ENCODE data around the gene ATP6V1B1.
"Not testable (repeated sequence)": the region's sequence is repeated elsewhere in the genome, so short reads cannot be mapped to it uniquely, and the experiment has no call there.

The ATP6V1B1 gene

GRCh38 chr2:70994009-70994698, 58.5 kb downstream of the ATP6V1B1 start:
- H3K9me3 ChIP-seq: no peaks in the 10 kb centered on the region
- peak overlapping the region; percentile 78 for H3K27ac ChIP-seq
- TF ChIP-seq CTCF (IDR thresholded peaks at IDR 0.05): no peak
- peaks cover 28% of the 10 kb centered on the region for H3K36me3 ChIP-seq
- peak overlapping the region; percentile 76 to 92 for H3K4me3 ChIP-seq (ENCODE audit: low read depth in 1 of 2, low read length in 1 of 2)
- peaks cover 36% of the 10 kb centered on the region in 2 experiments for H3K4me1 ChIP-seq (ENCODE audit: control insufficient read depth in 1 of 2, insufficient read depth in 1 of 2, low read depth in 1 of 2, low read length in 1 of 2)
- H3K27me3 ChIP-seq: no peaks in the 10 kb centered on the region

- peak; percentile 83 for TF ChIP-seq CTCF (IDR thresholded peaks at IDR 0.05)
- no peaks in the 10 kb centered on the region for H3K9me3 ChIP-seq
- H3K36me3 ChIP-seq: peaks cover 21% of the 10 kb centered on the region
- peak within 1 kb of the TSS; percentile 76 to 92 for H3K4me3 ChIP-seq (ENCODE audit: low read depth in 1 of 2, low read length in 1 of 2)
- H3K4me1 ChIP-seq (ENCODE audit: control insufficient read depth in 1 of 2, insufficient read depth in 1 of 2, low read depth in 1 of 2, low read length in 1 of 2): peaks cover 43% of the 10 kb centered on the region in 2 experiments
- no peaks in the 10 kb centered on the region for H3K27me3 ChIP-seq
- H3K27ac ChIP-seq: peak within 1 kb of the TSS; percentile 78
Measured at GRCh38 chr2:70994699-70995425, 59.2 kb downstream of the ATP6V1B1 start, which contains the start of gene TEX261. Gene TEX261, minus strand, starts transcription at chr2:70994873. Its CDS starts 116 bp downstream, at chr2:70994757.

GRCh38 chr2:70995426-70995729, 59.7 kb downstream of the ATP6V1B1 start:
- peak overlapping the region; percentile 78 for H3K27ac ChIP-seq
- no peak for TF ChIP-seq CTCF (IDR thresholded peaks at IDR 0.05)
- peak overlapping the region; percentile 76 to 92 for H3K4me3 ChIP-seq (ENCODE audit: low read depth in 1 of 2, low read length in 1 of 2)
- H3K36me3 ChIP-seq: peaks cover 15% of the 10 kb centered on the region
- H3K27me3 ChIP-seq: no peaks in the 10 kb centered on the region
- peaks cover 45 to 47% of the 10 kb centered on the region in 2 experiments for H3K4me1 ChIP-seq (ENCODE audit: control insufficient read depth in 1 of 2, insufficient read depth in 1 of 2, low read depth in 1 of 2, low read length in 1 of 2)
- H3K9me3 ChIP-seq: no peaks in the 10 kb centered on the region

- not testable (repeated sequence) for H3K9me3 ChIP-seq; H3K4me3 ChIP-seq (ENCODE audit: low read depth in 1 of 2, low read length in 1 of 2); H3K27me3 ChIP-seq; H3K36me3 ChIP-seq
- Histone ChIP-seq H3K27ac (peak overlapping the region; percentile 55), H3K4me1 (ENCODE audit: control insufficient read depth in 1 of 2, insufficient read depth in 1 of 2, low read depth in 1 of 2, low read length in 1 of 2) (peaks cover 44% of the 10 kb centered on the region in 2 experiments)
Measured at GRCh38 chr2:70998885-70999284, 63.2 kb downstream of the ATP6V1B1 start.

GRCh38 chr2:70999362-70999761, 63.7 kb downstream of the ATP6V1B1 start:
- H3K4me1 ChIP-seq (ENCODE audit: control insufficient read depth in 1 of 2, insufficient read depth in 1 of 2, low read depth in 1 of 2, low read length in 1 of 2): peaks cover 39% of the 10 kb centered on the region in 2 experiments
- no peaks in the 10 kb centered on the region for H3K27me3 ChIP-seq
- no peaks in the 10 kb centered on the region for H3K9me3 ChIP-seq
- H3K4me3 ChIP-seq (ENCODE audit: low read depth in 1 of 2, low read length in 1 of 2): no peak overlapping the region
- H3K36me3 ChIP-seq: no peaks in the 10 kb centered on the region
- TF ChIP-seq CTCF (IDR thresholded peaks at IDR 0.05): no peak
- peak overlapping the region; percentile 55 for H3K27ac ChIP-seq

- not testable (repeated sequence) for H3K9me3 ChIP-seq; H3K4me3 ChIP-seq (ENCODE audit: low read depth in 1 of 2, low read length in 1 of 2); H3K36me3 ChIP-seq; H3K27me3 ChIP-seq
- Histone ChIP-seq H3K4me1 (ENCODE audit: control insufficient read depth in 1 of 2, insufficient read depth in 1 of 2, low read depth in 1 of 2, low read length in 1 of 2) (peaks cover 38% of the 10 kb centered on the region in 2 experiments), H3K27ac (peak overlapping the region; percentile 55)
Measured at GRCh38 chr2:70999931-71000330, 64.2 kb downstream of the ATP6V1B1 start.
